Psoas muscle (tissue), 8 donors: Measurements from ENCODE around the gene CDKAL1. TPM values are rescaled to one million over a fixed set of nuclear protein-coding genes. Genes with fewer than 3 reads are reported as not detected.

Experiments used
- ATAC-seq, 4 donors: fragments of 200-7000 bp; cut with Tn5 transposase; one replicate each; pipeline ENCODE4 v1.9.1; 2020; ENCODE audit warnings: moderate library complexity in 3 of 4, mild to moderate bottlenecking in 2 of 4
- DNase-seq, 2 donors: peaks; one replicate each; pipeline ENCODE4 v3.0.0-alpha.2; 2020
- H3K27ac ChIP-seq: fragments of 200-600 bp; one replicate; pipeline ENCODE4 v1.8.0; 2022
- H3K27me3 ChIP-seq, 3 donors: fragments of 200-600 bp in 1 of 3; one replicate each; pipeline versions ENCODE4 v1.6.1 to v1.8.0; 2013 to 2022; ENCODE audit warnings: low read length in 2 of 3, mild to moderate bottlenecking in 2 of 3, moderate library complexity in 1 of 3; ENCODE audit not compliant: insufficient read depth in 3 of 3
- H3K36me3 ChIP-seq, 2 donors: fragments of 200-600 bp in 1 of 2; one replicate each; pipeline versions ENCODE4 v1.6.1 to v1.8.0; 2013 to 2022; ENCODE audit warnings: low read depth in 1 of 2, mild to moderate bottlenecking in 1 of 2, moderate library complexity in 1 of 2; ENCODE audit not compliant: insufficient read depth in 1 of 2
- H3K4me1 ChIP-seq: fragments of 200-600 bp; one replicate; pipeline ENCODE4 v1.8.0; 2022
- H3K4me3 ChIP-seq: fragments of 200-600 bp; one replicate; pipeline ENCODE4 v1.8.0; 2022; ENCODE audit warnings: mild to moderate bottlenecking
- H3K9me3 ChIP-seq: fragments of 200-600 bp; one replicate; pipeline ENCODE4 v1.8.0; 2022
- CTCF ChIP-seq: fragments of 200-600 bp; IDR thresholded peaks from one replicate; pipeline ENCODE4 v1.8.0; 2022; ENCODE audit warnings: antibody characterized with exemption
- WGBS, 3 donors: extraction: QIAGEN DNeasy Blood & Tissue Kit; methylation state at CpG; one replicate each; pipeline versions ENCODE4 v1.1.6 to v1.1.7; 2013; 5-methylcytosine and 5-hydroxymethylcytosine counted together
- intact Hi-C, 2 donors: fragments of 100-400 bp; cut with DNase I; formaldehyde crosslinking; loops; one replicate each; pipeline versions ENCODE4 v1.11.0 to v1.14.2; 2022
- polyA plus RNA-seq, 3 donors: library from polyadenylated mRNA; stranded (reverse); fragments of 200-250 nt; gene quantifications; one replicate each; pipeline ENCODE4 v1.2.3, GENCODE V29; 2013
- total RNA-seq, 4 donors: library from RNA; stranded (reverse); fragmentation: NEBNext Ultra II Directional in 2 of 4; extraction: Animal tissue kit (Norgen Biotek cat#: 25700) in 2 of 4; gene quantifications; one replicate each; pipeline versions ENCODE4 v1.2.1 to v1.2.4, GENCODE V29; 2021 to 2023
- donor health status: healthy with polysubstance abuse.
- donor health status: DM: no; HTN: no; CAD: no; lungs with moderate emphysema.
- donor health status: Bipolar disorder and iron deficiency.
- donor health status: healthy.
- donor health status: DM: yes; HTN: yes; CAD: no.
- donor health status: DM: no; HTN: no; CAD: no.
- donor health status: DM: no; HTN: no; CAD: no.
- donor health status: DM: yes; HTN: yes; CAD: no.

CDKAL1 gene
- total and polyA plus RNA-seq, 7 donors: 4.5 to 16.1 (median 12.9) TPM

- no peaks in the 10 kb centered on the region for H3K4me1 ChIP-seq
- H3K27me3 ChIP-seq: no peaks in the 10 kb centered on the region
- TF ChIP-seq CTCF: no peak
- no peak for DNase-seq
- WGBS, 3 donors: 96 to 98% (median 97%) methylated on average over 2 of the region's 2 CpGs
- intact Hi-C loops: no loop called here
- H3K27ac ChIP-seq: no peak overlapping the region
- no peak for ATAC-seq
- H3K4me3 ChIP-seq: no peak overlapping the region
- H3K36me3 ChIP-seq: no peaks in the 10 kb centered on the region
- no peaks in the 10 kb centered on the region for H3K9me3 ChIP-seq
These were observed 639.4 kb downstream of the CDKAL1 start for GRCh38 chr6:21173678-21174077.

- WGBS, 3 donors: 95 to 99% (median 97%) methylated on average over 4 of the region's 4 CpGs
These were observed 641.9 kb downstream of the CDKAL1 start for GRCh38 chr6:21176197-21176596.

GRCh38 chr6:21180155-21180554, 645.9 kb downstream of the CDKAL1 start:
- 45 to 66% (median 45%) methylated on average over 1 of the region's 1 CpG for WGBS, 3 donors

More at GRCh38 chr6:21176197-21176596, 641.9 kb downstream of the CDKAL1 start:
- no peaks in the 10 kb centered on the region for H3K4me1 ChIP-seq
- no peaks in the 10 kb centered on the region for H3K27me3 ChIP-seq
- no peak for TF ChIP-seq CTCF
- no peaks in the 10 kb centered on the region for H3K9me3 ChIP-seq
- no peaks in the 10 kb centered on the region for H3K36me3 ChIP-seq
- intact Hi-C loops: no loop called here
- DNase-seq (no peak), ATAC-seq (no peak)
- no peak overlapping the region for H3K4me3 ChIP-seq
- H3K27ac ChIP-seq: no peak overlapping the region

GRCh38 chr6:21180800-21181337, 646.6 kb downstream of the CDKAL1 start:
- no peak for DNase-seq
- Histone ChIP-seq H3K36me3 (no peaks in the 10 kb centered on the region), H3K4me3 (no peak overlapping the region), H3K27ac (no peak overlapping the region), H3K27me3 (no peaks in the 10 kb centered on the region), H3K4me1 (no peaks in the 10 kb centered on the region), H3K9me3 (no peaks in the 10 kb centered on the region)
- ATAC-seq: no peak
- TF ChIP-seq CTCF: no peak
- intact Hi-C loops: no loop called here
- WGBS, 3 donors: 96 to 98% (median 97%) methylated on average over 4 of the region's 4 CpGs

More at GRCh38 chr6:21180155-21180554, 645.9 kb downstream of the CDKAL1 start:
- DNase-seq: no peak
- no peak for TF ChIP-seq CTCF
- Histone ChIP-seq H3K36me3 (no peaks in the 10 kb centered on the region), H3K9me3 (no peaks in the 10 kb centered on the region), H3K4me3 (no peak overlapping the region), H3K4me1 (no peaks in the 10 kb centered on the region), H3K27ac (no peak overlapping the region), H3K27me3 (no peaks in the 10 kb centered on the region)
- no peak for ATAC-seq
- intact Hi-C loops: no loop called here

GRCh38 chr6:21181866-21182265, 647.6 kb downstream of the CDKAL1 start:
- no peaks in the 10 kb centered on the region for H3K36me3 ChIP-seq
- H3K27ac ChIP-seq: no peak overlapping the region
- no peaks in the 10 kb centered on the region for H3K9me3 ChIP-seq
- no peak overlapping the region for H3K4me3 ChIP-seq
- ATAC-seq: no peak
- intact Hi-C loops: no loop called here
- no peak for TF ChIP-seq CTCF
- 96 to 98% (median 96%) methylated on average over 1 of the region's 1 CpG for WGBS, 3 donors
- no peaks in the 10 kb centered on the region for H3K27me3 ChIP-seq
- DNase-seq: no peak
- H3K4me1 ChIP-seq: no peaks in the 10 kb centered on the region
